B cell (primary cell): ENCODE data around the gene S100A3. TPM values are rescaled to one million over a fixed set of nuclear protein-coding genes. Genes with fewer than 3 reads are reported as not detected.

ENCODE experiments used
- ATAC-seq: fragments of 200-7000 bp; cut with Tn5 transposase; one replicate; pipeline ENCODE4 v1.10.0; 2021; ENCODE audit warnings: low read depth, mild to moderate bottlenecking, moderate number of reproducible peaks, moderate library complexity
- CTCF ChIA-PET: fragments of 350-600 bp; sonication (Branson Sonifier 250); formaldehyde crosslinking; loops from one replicate; lab custom pipeline; 2021; ENCODE audit warnings: antibody characterized with exemption, inconsistent platforms; lab: Charles Lee
- POLR2A ChIA-PET: fragments of 350-600 bp; sonication (Branson Sonifier 250); formaldehyde crosslinking; loops from one replicate; lab custom pipeline; 2021; ENCODE audit warnings: antibody characterized with exemption; lab: Charles Lee
- DNase-seq: peaks from one replicate; pipeline ENCODE4 v3.0.0; 2013
- H2AFZ ChIP-seq: 2 replicates; pipeline ENCODE4 v1.6.1; 2012; ENCODE audit warnings: mild to moderate bottlenecking, low read depth, low read length; ENCODE audit not compliant: insufficient read depth, poor library complexity, severe bottlenecking
- H3K27ac ChIP-seq, 2 donors: 1 replicate in 1 of 2; 2 replicates in 1 of 2; pipeline ENCODE4 v1.5.1; 2012 to 2013; ENCODE audit warnings: low read length in 2 of 2, mild to moderate bottlenecking in 2 of 2, moderate library complexity in 1 of 2
- H3K27me3 ChIP-seq, 4 experiments: fragments of 200-600 bp in 1 of 4; sonication (generic) in 1 of 4; replicated peaks in 1 of 4; 1 replicate in 2 of 4; 2 replicates in 2 of 4; pipeline versions ENCODE4 v1.6.1 to v1.7.0; 2013 to 2016; ENCODE audit warnings: low read length in 3 of 4, mild to moderate bottlenecking in 2 of 4, mixed read lengths in 1 of 4, moderate library complexity in 1 of 4; ENCODE audit not compliant: insufficient read depth in 4 of 4, control insufficient read depth in 3 of 4; ENCODE audit errors: control extremely low read depth in 1 of 4
- H3K36me3 ChIP-seq, 2 experiments: replicated peaks in 1 of 2; 1 replicate in 1 of 2; 2 replicates in 1 of 2; pipeline versions ENCODE4 v1.6.1 to v1.7.1; 2013; ENCODE audit warnings: low read length in 1 of 2; ENCODE audit not compliant: insufficient read depth in 2 of 2, control insufficient read depth in 1 of 2; ENCODE audit errors: control extremely low read depth in 1 of 2, extremely low read depth in 1 of 2
- H3K4me1 ChIP-seq, 2 donors: fragments of 200-600 bp in 1 of 2; sonication (generic) in 1 of 2; 1 replicate in 1 of 2; 2 replicates in 1 of 2; pipeline versions ENCODE4 v1.5.1 to v1.6.1; 2013 to 2017; ENCODE audit warnings: low read length in 2 of 2; ENCODE audit not compliant: control insufficient read depth in 2 of 2, insufficient read depth in 2 of 2
- H3K4me2 ChIP-seq: replicated peaks from 2 replicates; pipeline ENCODE3; 2012; ENCODE audit warnings: mild to moderate bottlenecking, low read depth, low read length; ENCODE audit not compliant: poor library complexity, severe bottlenecking
- H3K4me3 ChIP-seq, 5 experiments: fragments of 200-600 bp in 1 of 5; sonication (generic) in 1 of 5; 1 replicate in 3 of 5; 2 replicates in 2 of 5; pipeline versions ENCODE4 v1.5.1 to v1.7.0; 2011 to 2016; ENCODE audit warnings: low read length in 4 of 5, mild to moderate bottlenecking in 4 of 5, low read depth in 2 of 5, control low read depth in 1 of 5, moderate library complexity in 1 of 5; ENCODE audit not compliant: insufficient read depth in 1 of 5; ENCODE audit errors: control extremely low read depth in 1 of 5, extremely low read depth in 1 of 5
- H3K79me2 ChIP-seq: fragments of 200-600 bp; sonication (generic); one replicate; pipeline ENCODE4 v1.6.0; 2016; ENCODE audit warnings: low read length; ENCODE audit not compliant: control insufficient read depth, insufficient read depth
- H3K9ac ChIP-seq: fragments of 200-600 bp; sonication (generic); 2 replicates; pipeline ENCODE4 v1.6.1; 2017; ENCODE audit warnings: mild to moderate bottlenecking, low read length, moderate library complexity
- H3K9me3 ChIP-seq, 3 donors: one replicate each; pipeline versions ENCODE4 v1.6.1 to v1.7.1; 2013; ENCODE audit warnings: low read length in 2 of 3; ENCODE audit not compliant: control insufficient read depth in 2 of 3, insufficient read depth in 1 of 3; ENCODE audit errors: control extremely low read depth in 1 of 3
- H4K20me1 ChIP-seq: 2 replicates; pipeline ENCODE4 v1.6.0; 2012; ENCODE audit warnings: mild to moderate bottlenecking, low read length; ENCODE audit not compliant: insufficient read depth, control insufficient read depth, poor library complexity, severe bottlenecking
- H3K27ac Mint-ChIP-seq: one replicate; pipeline ENCODE4 v1.8.0; 2021; ENCODE audit warnings: mixed read lengths
- H3K27me3 Mint-ChIP-seq: one replicate; pipeline ENCODE4 v1.8.0; 2021; ENCODE audit warnings: mixed read lengths
- H3K4me1 Mint-ChIP-seq: one replicate; pipeline ENCODE4 v1.8.0; 2021; ENCODE audit warnings: mixed read lengths
- H3K4me3 Mint-ChIP-seq: one replicate; pipeline ENCODE4 v1.8.0; 2021; ENCODE audit warnings: mixed read lengths
- H3K9me3 Mint-ChIP-seq: one replicate; pipeline ENCODE4 v1.8.0; 2022; ENCODE audit warnings: mixed read lengths; ENCODE audit not compliant: insufficient read depth
- EZH2 ChIP-seq: IDR thresholded peaks from 2 replicates; pipeline ENCODE4 v1.6.1; 2012; ENCODE audit warnings: borderline replicate concordance, low read depth, mild to moderate bottlenecking, moderate library complexity, low read length; ENCODE audit not compliant: insufficient read depth, poor library complexity, severe bottlenecking
- WGBS: methylation state at CpG from one replicate; pipeline ENCODE4 v1.1.5; 2013; ENCODE audit warnings: missing lambda C conversion rate; ENCODE audit not compliant: insufficient coverage; 5-methylcytosine and 5-hydroxymethylcytosine counted together
- intact Hi-C: fragments of 100-400 bp; cut with micrococcal nuclease; formaldehyde crosslinking; loops from one replicate; pipeline ENCODE4 v1.10.0; 2022
- polyA plus RNA-seq: library from polyadenylated mRNA; depleted of rRNA; stranded (reverse); fragments of >200 nt; gene quantifications from 2 replicates; pipeline ENCODE4 v1.2.3, GENCODE V29; 2012
- total RNA-seq, 2 donors: library from RNA; stranded (reverse); fragments of 120-200 nt in 1 of 2; gene quantifications; 1 replicate in 1 of 2; 2 replicates in 1 of 2; pipeline versions ENCODE4 v1.2.3 to v1.2.4, GENCODE V29; 2013 to 2022
- TF ChIP-seq, protein P1 (sequence below): fragments of 200-600 bp; IDR thresholded peaks from one replicate; pipeline ENCODE4 v1.8.0; 2022; ENCODE audit warnings: antibody characterized with exemption, mild to moderate bottlenecking

The S100A3 gene
- total and polyA plus RNA-seq, 2 donors (not counting 1 experiment from before 2014, with no cell fraction given): not detected

GRCh38 chr1:153550827-153551500 is 1.9 kb upstream of the S100A3 start:
- DNase-seq: no peak
- 36% methylated on average over 9 of the region's 10 CpGs for WGBS
- intact Hi-C loops: no loop called here
- Mint-ChIP-seq H3K9me3 (no peaks in the 10 kb centered on the region), H3K4me1 (peaks cover 12% of the 10 kb centered on the region), H3K4me3 (no peak overlapping the region), H3K27me3 (peaks cover 16% of the 10 kb centered on the region), H3K27ac (peak overlapping the region; percentile 37)
- TF ChIP-seq, protein P1, sequence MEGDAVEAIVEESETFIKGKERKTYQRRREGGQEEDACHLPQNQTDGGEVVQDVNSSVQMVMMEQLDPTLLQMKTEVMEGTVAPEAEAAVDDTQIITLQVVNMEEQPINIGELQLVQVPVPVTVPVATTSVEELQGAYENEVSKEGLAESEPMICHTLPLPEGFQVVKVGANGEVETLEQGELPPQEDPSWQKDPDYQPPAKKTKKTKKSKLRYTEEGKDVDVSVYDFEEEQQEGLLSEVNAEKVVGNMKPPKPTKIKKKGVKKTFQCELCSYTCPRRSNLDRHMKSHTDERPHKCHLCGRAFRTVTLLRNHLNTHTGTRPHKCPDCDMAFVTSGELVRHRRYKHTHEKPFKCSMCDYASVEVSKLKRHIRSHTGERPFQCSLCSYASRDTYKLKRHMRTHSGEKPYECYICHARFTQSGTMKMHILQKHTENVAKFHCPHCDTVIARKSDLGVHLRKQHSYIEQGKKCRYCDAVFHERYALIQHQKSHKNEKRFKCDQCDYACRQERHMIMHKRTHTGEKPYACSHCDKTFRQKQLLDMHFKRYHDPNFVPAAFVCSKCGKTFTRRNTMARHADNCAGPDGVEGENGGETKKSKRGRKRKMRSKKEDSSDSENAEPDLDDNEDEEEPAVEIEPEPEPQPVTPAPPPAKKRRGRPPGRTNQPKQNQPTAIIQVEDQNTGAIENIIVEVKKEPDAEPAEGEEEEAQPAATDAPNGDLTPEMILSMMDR: no peak
- TF ChIP-seq EZH2: no peak
- ATAC-seq: no peak
- H3K4me2 ChIP-seq: no peak overlapping the region
- peaks cover 8 to 10% of the 10 kb centered on the region in 2 donors for H3K4me1 ChIP-seq
- CTCF ChIA-PET: interaction anchor here (0.6 to 7.5 kb wide), 9 partner anchors 12 to 877 kb away, joined by 3 to 59 read pairs (median 5); partner anchors contain the start of genes S100A2 and S100A6
- H3K27ac ChIP-seq: no peak overlapping the region
- H3K79me2 ChIP-seq: no peaks in the 10 kb centered on the region
- H4K20me1 ChIP-seq: no peaks in the 10 kb centered on the region
- no peaks in the 10 kb centered on the region for H3K9me3 ChIP-seq
- H2AFZ ChIP-seq: no peak overlapping the region
- H3K9ac ChIP-seq: no peak overlapping the region
- H3K27me3 ChIP-seq: peaks cover 0 to 5% (median 0%) of the 10 kb centered on the region in 4 experiments
- no peak overlapping the region for H3K4me3 ChIP-seq
- H3K36me3 ChIP-seq: no peaks in the 10 kb centered on the region
- POLR2A ChIA-PET: no interaction called here

GRCh38 chr1:153550398-153550758 is 1.3 kb upstream of the S100A3 start:
- Histone ChIP-seq H3K79me2 (no peaks in the 10 kb centered on the region), H3K9me3 (no peaks in the 10 kb centered on the region), H3K36me3 (no peaks in the 10 kb centered on the region), H3K4me3 (no peak overlapping the region), H3K27me3 (peaks cover 0 to 5% (median 0%) of the 10 kb centered on the region in 4 experiments), H3K4me2 (no peak overlapping the region), H3K27ac (no peak overlapping the region), H4K20me1 (no peaks in the 10 kb centered on the region), H3K9ac (no peak overlapping the region), H2AFZ (no peak overlapping the region), H3K4me1 (peaks cover 14 to 16% of the 10 kb centered on the region in 2 donors)
- H3K9me3 Mint-ChIP-seq: no peaks in the 10 kb centered on the region
- intact Hi-C loops: no loop called here
- TF ChIP-seq, protein P1: no peak
- no peak for TF ChIP-seq EZH2
- 93% methylated on average over 3 of the region's 4 CpGs for WGBS
- H3K27ac Mint-ChIP-seq: no peak overlapping the region
- H3K4me1 Mint-ChIP-seq: peaks cover 18% of the 10 kb centered on the region
- DNase-seq (no peak), ATAC-seq (no peak)
- H3K4me3 Mint-ChIP-seq: no peak overlapping the region
- ChIA-PET CTCF (interaction anchor here (0.6 to 7.5 kb wide), 7 partner anchors 13 to 877 kb away, joined by 3 to 59 read pairs (median 5); partner anchors contain the start of genes S100A2 and S100A6), POLR2A (no interaction called here)
- peaks cover 16% of the 10 kb centered on the region for H3K27me3 Mint-ChIP-seq
